Hippocampal formation (tissue), 2 donors: ENCODE data around the gene PLXNA3.
"Not testable (repeated sequence)": the region's sequence is repeated elsewhere in the genome, so short reads cannot be mapped to it uniquely, and the experiment has no call there.

Experiments used
- DNase-seq, 2 donors: peaks; one replicate each; lab custom pipeline; 2025; lab: John Stamatoyannopoulos, UW

Gene PLXNA3

DNA sequence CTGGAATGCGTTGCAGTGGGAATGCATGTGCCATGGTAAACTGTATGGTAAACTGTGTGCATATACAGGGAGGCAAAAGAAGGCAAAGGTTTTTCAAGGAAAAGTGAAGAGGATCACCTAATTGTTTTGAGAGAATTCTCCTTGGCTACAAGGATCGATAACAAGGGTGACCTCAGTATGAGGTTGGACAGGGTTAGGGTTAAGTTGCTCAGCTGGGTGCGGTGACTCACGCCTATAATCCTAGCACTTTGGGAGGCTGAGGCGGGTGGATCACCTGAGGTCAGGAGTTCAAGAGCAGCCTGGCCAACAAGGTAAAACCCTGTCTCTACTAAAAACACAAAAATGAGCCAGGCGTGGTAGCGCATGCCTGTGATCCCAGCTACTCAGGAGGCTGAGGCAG, 43.3 kb downstream of the PLXNA3 start:
- DNase-seq: not testable (repeated sequence)

DNA sequence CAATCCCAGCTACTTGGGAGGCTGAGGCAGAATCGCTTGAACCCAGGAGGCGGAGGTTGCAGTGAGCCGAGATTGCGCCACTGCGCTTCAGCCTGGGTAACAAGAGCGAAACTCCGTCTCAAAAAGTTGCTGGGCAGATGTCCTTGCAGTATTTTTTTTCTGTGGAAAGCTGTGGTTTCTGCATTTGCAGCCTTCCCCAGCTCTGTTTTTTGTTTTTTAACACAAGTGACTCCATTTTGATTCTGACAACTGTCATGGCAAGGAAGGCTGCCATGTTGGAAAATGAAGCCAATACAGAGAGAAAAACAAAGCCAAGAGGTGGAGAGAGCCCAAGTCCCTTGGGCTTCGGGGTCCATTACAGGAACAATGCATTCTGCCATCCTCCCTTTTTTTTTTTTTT, 44.0 kb downstream of the PLXNA3 start:
- no peak for DNase-seq

DNA sequence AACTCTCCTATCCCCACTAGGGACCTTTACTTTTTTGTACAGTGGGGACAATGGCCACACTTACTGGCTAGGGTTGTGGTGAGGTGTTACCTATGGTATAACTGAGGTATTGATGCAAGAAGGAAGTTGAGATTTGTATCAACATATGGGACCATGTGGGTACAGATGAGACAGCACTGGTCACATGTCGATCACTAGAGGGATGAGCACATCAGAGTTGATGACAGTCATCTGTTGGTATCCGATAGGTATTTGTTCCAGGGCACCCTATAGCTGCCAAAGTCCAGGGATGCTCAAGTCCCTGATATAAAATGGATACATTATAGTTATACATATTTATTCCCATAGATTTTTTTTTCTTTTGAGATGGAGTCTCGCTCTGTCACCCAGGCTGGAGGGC, 44.9 kb downstream of the PLXNA3 start:
- DNase-seq: no peak

- no peak for DNase-seq
Observed at GRCh38 chrX:154505734-154506133, 47.7 kb downstream of the PLXNA3 start.

DNA sequence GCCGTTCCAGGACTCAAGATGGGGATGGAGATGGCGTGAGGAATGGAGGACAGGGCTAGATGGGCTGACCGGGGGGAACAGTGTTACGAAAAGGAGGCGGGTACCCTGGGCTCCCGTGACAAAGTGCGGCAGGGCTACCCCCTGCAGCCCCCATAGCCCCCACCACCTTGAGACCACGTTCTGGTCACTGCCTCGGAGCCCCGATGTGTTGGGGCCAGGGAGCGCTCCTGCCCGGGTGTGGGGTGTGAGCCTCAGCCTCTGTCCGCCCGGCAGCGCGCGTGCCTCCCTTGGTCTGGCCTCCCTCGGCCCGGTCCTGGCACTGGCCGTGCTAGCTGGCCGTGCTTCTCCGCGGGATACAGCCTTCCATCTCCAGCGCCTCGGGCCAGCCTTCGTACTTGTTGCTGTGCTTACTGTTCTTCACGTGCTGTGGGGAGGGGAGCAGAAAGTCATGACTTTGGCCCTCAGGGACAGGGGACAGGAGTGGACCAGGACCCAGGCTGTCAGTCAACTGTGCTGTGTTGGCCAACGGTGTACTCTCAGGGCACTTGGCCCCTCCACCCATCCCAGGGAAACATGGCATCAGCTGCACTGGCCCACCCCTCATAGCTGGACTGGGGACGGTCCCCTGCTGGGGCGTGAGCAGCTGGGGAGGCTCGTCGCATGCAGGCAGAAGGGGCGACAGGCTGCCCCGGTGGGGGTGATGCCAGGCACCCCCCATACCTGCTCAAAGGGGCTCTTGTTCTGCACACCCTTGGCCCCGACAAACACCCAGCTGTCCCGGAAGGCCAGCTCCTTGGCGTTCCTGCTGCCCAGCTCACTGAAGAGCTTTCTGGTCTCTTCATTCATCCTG, 48.6 kb downstream of the PLXNA3 start:
- DNase-seq: no peak

- no peak for DNase-seq
Observed at GRCh38 chrX:154507673-154508383, 49.7 kb downstream of the PLXNA3 start.

DNA sequence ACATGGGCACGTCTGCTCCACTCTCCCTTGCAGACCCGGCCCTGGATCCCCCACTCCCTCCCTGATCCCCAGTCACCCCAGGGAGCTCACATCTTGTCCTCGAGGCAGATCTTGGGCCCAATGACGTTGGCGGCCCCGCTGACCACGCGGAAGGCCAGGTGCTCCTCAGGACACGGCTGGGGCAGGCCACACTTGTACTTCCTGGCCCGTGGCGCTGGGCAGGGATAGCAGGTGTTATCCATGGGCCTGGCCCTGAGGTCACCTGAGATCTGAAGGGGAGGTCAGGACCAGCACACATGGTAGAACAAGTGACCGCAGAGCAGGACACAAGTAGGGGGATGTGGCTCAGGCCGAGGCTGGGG, 50.3 kb downstream of the PLXNA3 start:
- DNase-seq: no peak

GRCh38 chrX:154509455-154509854, 51.4 kb downstream of the PLXNA3 start:
- no peak for DNase-seq

DNA sequence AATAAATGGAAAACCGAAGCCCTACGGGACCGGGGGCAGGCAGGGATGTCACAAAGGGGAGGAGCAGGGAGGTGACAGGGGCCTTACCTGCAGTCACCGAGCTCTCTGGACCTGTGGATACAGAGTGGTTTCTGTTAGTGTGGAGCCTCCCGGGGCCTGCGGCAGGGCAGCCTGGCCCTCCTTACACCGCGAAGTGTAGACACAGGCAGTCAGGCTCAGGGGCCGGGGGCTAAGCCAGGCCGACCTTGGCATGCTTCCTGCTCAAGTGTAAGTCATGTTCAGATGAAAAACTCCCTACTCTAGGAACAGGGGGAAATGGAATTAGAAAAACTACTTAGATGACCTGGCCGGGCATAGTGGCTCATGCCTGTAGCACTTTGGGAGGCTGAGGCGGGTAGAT, 53.7 kb downstream of the PLXNA3 start:
- no peak for DNase-seq

DNA sequence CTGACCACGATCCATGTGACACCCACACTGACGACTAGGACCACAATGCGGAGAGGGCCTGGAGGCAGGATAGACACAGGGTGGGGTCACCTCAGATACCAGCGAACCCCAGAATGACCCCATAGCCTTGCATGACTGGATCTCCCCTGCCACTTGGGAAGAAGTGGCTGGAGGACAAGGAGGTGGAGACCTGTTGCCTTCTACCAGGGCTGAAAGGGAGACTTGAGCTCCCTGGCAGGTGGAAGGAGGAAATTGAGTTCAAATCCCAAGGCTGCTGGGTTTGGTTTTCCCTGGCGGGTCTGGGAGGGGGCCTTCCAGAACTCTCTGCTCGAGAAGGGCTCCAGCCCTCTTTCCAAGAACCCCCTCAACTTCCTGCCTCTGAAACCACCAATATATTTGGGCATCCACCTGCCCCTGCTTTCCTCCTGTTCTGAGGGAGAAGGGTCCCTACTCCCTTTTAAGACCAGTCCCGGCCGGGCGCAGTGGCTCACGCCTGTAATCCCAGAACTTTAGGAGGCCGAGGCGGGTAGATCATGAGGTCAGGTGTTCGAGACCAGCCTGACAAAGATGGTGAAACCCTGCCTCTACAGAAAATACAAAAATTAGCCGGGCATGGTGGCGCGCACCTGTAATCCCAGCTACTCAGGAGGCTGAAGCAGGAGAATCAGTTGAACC, 54.9 kb downstream of the PLXNA3 start:
- DNase-seq: no peak

- no peak for DNase-seq
Observed at GRCh38 chrX:154513716-154514115, 55.6 kb downstream of the PLXNA3 start.

DNA sequence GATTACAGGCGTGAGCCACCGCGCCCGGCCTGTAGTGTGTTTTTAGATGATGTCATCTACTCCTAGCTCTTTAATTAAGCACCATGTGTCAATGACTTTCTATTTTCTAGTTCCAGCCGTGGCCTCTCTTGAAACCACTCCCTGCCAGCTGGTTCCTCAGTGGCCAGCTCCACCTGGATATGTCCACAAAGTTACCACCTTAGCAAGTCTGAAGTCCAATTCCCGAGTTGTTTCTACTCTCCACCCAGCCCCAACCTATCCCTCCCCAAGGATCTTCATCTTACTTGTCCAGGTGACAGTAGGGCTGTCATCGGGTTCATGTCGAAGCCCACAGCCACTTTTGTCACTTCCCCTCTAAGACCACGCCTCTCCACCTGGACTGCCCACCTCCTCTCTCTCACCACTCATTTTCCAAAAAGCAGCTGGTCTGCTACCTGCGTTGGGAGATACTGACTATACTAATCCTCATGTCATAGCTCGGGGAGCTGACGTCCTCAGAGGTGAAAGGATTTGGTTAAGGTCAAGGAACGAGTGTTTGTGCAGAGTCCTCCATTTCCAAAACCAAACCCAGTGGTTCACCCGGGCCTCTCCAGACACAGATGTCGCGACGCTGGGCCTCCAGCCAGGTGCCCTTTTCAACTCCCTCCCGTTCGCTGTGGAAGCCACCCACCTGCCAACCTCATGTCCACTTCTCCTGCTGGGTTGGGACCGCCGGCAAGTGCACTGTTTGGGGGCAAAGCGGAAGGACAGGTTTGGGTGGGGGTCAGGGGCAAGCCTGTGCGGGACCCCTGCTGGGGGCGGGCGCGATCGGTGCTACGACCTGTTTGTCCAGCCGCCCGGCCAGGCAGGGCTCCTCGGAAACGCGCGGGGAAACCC, 57.2 kb downstream of the PLXNA3 start:
- DNase-seq: no peak

GRCh38 chrX:154515966-154516655, 58.0 kb downstream of the PLXNA3 start, which contains the start of gene FAM3A:
Gene FAM3A (minus strand): TSS chrX:154516232. CDS start chrX:154515772, 460 bp downstream.
- peak; percentile 75 to 90 for DNase-seq

GRCh38 chrX:154516656-154517100, 58.6 kb downstream of the PLXNA3 start:
- peak in 1 of 2 donors; percentile 33 for DNase-seq

DNA sequence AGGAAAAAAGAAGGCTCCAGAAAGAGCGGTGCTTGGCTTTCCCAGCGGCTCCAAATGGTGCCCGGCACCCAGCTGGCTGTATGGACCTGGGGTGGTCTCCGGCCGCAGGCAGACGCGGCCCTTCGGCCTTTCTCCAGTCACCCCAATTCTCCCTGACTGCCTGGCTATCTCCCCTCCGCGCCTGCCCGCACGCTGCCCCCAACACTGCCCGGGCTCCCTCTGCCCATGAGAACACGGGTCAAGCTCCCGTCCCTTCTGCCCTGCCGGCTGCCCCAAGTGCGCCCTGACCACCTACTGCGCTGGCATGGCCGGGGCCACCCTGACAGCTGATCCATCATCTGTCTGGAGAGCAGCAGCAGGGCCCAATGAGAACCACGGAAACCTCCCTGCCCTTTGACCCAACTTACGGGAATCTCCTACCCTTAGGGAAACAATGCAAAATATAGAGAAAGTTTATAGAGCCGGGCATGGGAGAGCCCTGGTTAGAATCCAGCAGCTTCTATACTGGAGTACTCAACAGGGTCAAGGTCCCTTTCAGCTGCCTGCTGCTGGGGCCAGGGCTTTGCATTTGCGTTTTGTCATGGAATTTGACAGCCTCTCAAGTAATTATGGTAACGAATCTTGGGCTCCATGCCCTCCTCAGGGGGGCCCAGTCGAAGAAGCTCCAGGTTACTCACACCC, 59.2 kb downstream of the PLXNA3 start:
- peak in 1 of 2 donors; percentile 9 for DNase-seq

- DNase-seq: no peak
Observed at GRCh38 chrX:154519389-154519788, 61.3 kb downstream of the PLXNA3 start.

DNA sequence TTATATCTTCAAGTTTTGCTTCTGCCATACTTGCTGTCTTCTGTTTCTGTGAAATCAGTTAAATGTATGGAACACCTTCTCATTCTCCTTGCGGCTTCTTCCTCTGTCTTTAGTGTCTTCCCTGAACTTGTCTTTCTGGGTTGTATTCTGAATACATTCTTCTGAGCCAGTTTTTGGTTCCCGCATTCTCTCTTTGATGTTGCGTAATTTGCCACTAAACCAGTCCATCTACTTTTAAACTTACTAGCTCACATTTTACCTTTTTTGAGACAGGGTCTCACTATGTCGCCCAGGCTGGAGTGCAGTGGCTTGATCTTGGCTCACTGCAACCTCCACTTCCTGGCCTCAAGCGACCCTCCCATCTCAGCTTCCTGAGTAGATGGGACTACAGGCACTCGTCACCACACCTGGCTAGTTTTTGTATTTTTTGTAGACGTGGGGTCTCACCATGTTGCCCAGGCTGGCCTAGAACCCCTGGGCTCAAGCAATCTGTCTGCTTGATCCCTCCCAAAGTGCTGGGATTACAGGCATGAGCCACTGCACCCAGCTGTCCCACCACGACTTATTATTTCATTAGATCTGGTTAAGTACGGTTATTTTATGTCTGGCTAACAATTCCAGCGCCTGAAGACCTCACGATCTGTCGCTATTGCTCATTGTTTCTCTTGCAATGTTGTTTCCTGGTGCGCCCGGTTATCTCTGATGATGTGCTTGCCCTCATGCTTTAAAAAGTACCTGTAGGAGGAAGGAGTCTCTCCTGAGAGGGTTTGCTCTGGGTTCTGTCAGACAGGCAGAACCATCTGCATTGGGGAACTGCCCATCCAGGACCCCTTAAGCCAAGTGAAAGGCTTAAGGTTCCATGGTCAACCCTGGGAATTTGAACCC, 67.8 kb downstream of the PLXNA3 start:
- no peak for DNase-seq

DNA sequence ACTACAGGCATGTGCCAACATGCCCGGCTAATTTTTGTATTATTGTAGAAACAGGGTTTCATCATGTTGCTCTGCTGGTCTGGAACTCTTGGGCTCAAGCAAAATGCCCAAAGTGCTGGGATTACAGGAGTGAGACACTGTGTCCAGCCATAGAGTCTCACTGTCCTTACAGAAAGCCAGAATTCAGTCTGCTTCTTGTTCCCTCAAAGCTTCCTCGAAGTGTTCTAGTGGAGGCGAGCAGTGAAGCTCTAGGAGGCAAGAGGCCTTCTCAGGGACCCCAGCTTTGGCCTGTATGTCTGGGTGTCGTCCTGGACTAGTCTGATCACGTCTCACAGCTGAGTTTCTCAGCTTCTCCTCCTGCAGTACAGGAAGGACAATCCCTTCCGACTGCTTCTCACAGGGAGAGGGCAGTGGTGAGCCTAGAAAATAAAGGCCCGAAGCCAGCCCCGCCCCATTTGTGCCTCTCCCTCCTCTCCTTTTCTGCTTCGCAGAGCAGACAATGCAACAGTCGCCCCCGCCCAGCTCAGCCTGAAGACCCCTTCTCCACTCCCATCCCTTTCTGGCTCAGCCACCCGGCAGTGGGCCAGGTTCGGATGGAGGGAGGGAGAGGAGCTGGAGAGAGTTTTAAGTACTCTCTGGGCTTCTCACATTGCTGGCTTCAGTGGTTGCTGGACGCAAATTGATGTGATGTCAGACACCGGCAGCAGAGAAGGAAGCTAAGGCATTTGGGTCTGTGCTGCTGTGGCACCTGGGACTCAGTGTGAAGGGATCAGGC, 69.0 kb downstream of the PLXNA3 start:
- peak; percentile 65 to 67 for DNase-seq
